BJ (cell line): ENCODE results near the gene NAT8L. TPM values are rescaled to one million over a fixed set of nuclear protein-coding genes. Genes with fewer than 3 reads are reported as not detected.

Experiments
- CTCF ChIA-PET: fragments of 350-600 bp; formaldehyde crosslinking; extraction: SDS; loops from one replicate; lab custom pipeline; 2021; ENCODE audit warnings: antibody characterized with exemption, inconsistent platforms; lab: Yijun Ruan, JAX
- POLR2A ChIA-PET: fragments of 300-600 bp; sonication (Branson Sonifier 250); formaldehyde crosslinking; extraction: SDS; loops from one replicate; lab custom pipeline; 2021; ENCODE audit warnings: antibody characterized with exemption; lab: Charles Lee
- DNase-seq: peaks from one replicate; pipeline ENCODE4 v3.0.0-alpha.2; 2011; ENCODE audit warnings: low read depth
- H3K27me3 ChIP-seq: 2 replicates; pipeline ENCODE4 v1.6.0; 2011; ENCODE audit warnings: low read length; ENCODE audit not compliant: control insufficient read depth, insufficient read depth
- H3K36me3 ChIP-seq: 2 replicates; pipeline ENCODE4 v1.5.1; 2011; ENCODE audit warnings: low read length; ENCODE audit not compliant: control insufficient read depth, insufficient read depth
- H3K4me3 ChIP-seq: 2 replicates; pipeline ENCODE4 v1.5.1; 2011; ENCODE audit warnings: low read depth, mild to moderate bottlenecking, control low read depth, low read length
- polyA plus RNA-seq: library from polyadenylated mRNA; depleted of rRNA; stranded (reverse); fragments of >200 nt; gene quantifications from 2 replicates; pipeline ENCODE4 v1.2.3, GENCODE V29; 2011
- TF ChIP-seq, protein P1 (sequence below): IDR thresholded peaks from 2 replicates; pipeline ENCODE4 v1.5.1; 2011; ENCODE audit warnings: low read depth, mild to moderate bottlenecking, control low read depth, inconsistent platforms, low read length, moderate library complexity; ENCODE audit not compliant: insufficient read depth

The NAT8L gene
- polyA plus RNA-seq, 1 experiment: 0.04 TPM

DNA sequence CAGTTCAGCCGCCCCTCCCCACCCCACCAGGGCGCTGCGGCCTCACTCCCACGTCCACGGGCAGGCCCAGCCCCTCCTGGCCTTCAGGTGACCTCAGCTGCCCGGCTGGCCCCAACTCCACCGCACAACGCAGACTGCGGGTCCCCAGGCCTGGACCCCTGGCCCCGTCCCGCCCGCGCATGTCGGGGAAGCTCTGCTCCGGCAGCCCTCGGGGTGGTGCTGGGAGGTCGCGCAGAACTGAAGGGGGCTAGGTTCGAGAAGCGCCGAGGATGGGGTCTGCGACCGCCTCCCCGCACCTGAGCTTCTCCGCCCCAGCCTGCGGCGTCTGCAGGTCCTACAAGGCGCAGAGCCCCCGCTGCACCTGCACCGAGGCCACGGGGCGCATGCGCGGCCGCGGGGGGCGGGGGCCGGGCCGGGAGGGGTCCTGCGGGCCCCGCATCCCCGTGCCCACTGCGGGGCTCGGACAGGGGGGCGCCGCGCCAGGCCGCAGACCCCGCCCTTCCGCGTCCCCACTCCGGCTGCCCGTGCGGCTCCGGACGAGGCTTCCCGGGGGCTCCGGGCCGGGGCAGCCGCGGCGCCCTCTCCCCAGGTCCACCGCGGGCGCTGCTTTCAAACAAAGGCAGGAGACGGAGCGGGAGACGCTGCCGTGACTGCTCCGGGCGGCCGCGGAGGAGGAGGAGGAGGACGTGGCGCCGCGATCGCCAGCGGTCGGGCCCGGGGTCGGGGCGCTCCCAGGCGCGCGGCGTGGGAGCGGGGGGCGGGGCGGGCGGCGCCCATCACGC is 672 bp upstream of the NAT8L start:
- TF ChIP-seq, protein P1, sequence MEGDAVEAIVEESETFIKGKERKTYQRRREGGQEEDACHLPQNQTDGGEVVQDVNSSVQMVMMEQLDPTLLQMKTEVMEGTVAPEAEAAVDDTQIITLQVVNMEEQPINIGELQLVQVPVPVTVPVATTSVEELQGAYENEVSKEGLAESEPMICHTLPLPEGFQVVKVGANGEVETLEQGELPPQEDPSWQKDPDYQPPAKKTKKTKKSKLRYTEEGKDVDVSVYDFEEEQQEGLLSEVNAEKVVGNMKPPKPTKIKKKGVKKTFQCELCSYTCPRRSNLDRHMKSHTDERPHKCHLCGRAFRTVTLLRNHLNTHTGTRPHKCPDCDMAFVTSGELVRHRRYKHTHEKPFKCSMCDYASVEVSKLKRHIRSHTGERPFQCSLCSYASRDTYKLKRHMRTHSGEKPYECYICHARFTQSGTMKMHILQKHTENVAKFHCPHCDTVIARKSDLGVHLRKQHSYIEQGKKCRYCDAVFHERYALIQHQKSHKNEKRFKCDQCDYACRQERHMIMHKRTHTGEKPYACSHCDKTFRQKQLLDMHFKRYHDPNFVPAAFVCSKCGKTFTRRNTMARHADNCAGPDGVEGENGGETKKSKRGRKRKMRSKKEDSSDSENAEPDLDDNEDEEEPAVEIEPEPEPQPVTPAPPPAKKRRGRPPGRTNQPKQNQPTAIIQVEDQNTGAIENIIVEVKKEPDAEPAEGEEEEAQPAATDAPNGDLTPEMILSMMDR: no peak
- peaks cover 15% of the 10 kb centered on the region for H3K27me3 ChIP-seq
- no peaks in the 10 kb centered on the region for H3K36me3 ChIP-seq
- peak overlapping the region; percentile 18; the same call in 1 of the 2 replicates for H3K4me3 ChIP-seq
- CTCF ChIA-PET: no interaction called here
- DNase-seq: no peak
- POLR2A ChIA-PET: no interaction called here

DNA sequence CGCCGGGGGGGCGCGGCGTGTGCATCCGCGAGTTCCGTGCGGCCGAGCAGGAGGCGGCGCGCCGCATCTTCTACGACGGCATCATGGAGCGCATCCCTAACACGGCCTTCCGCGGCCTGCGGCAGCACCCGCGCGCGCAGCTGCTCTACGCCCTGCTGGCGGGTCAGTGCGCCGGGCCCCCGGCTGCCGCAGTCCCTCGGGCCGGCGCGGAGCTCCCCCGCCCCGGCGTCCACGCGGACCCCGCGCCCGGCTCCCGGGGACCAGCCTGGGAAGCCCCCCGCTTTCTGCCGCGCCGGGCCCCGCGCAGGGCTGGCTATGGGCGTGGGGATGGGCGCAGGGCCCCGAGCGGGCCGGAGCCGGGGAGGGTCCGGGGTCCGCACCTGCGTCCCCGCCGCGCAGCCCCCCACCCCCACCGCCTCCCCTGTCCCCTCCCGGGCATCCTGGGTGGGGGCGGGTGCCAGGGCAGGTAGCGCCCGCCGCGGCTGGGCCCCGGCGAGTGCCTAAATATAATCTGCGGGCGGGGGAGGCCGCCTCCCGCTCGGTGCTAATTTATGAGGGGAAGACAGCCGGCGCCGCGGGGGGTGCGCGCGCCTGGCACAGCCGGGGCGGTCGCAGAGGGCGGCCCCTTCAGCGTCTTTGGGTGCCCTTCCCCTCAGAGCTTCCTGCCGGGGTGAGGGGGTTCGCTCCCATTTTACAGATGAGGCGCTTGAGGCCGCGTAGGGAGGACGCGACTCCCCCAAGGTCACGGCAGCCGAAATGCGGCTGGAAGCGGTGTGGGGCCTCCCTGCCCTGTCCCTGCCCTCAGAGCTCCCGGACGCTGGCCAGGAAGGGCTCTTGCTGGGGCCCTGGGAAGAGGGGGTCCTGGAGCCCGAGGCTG is 837 bp downstream of the NAT8L start:
- DNase-seq: no peak
- TF ChIP-seq, protein P1: no peak
- H3K27me3 ChIP-seq: peaks cover 15% of the 10 kb centered on the region
- H3K36me3 ChIP-seq: no peaks in the 10 kb centered on the region
- POLR2A ChIA-PET: no interaction called here
- CTCF ChIA-PET: no interaction called here
- H3K4me3 ChIP-seq: no peak overlapping the region

DNA sequence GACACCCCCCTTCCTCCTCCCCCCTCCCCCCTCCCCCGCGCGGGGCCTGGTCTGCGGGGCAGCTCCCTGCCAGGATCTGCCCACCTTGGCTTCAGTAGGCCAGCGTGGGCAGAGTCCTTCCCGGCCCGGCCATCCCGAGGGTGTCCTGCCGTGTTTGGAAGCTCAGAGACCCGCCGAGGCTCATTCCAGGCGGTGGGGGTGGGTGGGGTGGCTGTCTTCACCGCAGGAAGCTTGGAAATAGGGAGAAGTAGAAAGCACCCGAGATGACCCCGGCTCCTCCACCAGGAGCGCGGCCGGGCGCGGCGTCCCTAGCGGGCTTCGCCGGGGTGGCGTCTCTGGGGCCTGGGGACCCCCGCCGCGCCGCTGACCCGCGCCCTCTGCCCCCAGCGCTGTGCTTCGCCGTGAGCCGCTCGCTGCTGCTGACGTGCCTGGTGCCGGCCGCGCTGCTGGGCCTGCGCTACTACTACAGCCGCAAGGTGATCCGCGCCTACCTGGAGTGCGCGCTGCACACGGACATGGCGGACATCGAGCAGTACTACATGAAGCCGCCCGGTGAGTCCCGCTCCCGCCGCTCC is 1.6 kb downstream of the NAT8L start:
- no peak for DNase-seq
- ChIA-PET POLR2A (no interaction called here), CTCF (no interaction called here)
- Histone ChIP-seq H3K4me3 (no peak overlapping the region), H3K27me3 (peaks cover 14% of the 10 kb centered on the region), H3K36me3 (no peaks in the 10 kb centered on the region)
- TF ChIP-seq, protein P1: no peak

DNA sequence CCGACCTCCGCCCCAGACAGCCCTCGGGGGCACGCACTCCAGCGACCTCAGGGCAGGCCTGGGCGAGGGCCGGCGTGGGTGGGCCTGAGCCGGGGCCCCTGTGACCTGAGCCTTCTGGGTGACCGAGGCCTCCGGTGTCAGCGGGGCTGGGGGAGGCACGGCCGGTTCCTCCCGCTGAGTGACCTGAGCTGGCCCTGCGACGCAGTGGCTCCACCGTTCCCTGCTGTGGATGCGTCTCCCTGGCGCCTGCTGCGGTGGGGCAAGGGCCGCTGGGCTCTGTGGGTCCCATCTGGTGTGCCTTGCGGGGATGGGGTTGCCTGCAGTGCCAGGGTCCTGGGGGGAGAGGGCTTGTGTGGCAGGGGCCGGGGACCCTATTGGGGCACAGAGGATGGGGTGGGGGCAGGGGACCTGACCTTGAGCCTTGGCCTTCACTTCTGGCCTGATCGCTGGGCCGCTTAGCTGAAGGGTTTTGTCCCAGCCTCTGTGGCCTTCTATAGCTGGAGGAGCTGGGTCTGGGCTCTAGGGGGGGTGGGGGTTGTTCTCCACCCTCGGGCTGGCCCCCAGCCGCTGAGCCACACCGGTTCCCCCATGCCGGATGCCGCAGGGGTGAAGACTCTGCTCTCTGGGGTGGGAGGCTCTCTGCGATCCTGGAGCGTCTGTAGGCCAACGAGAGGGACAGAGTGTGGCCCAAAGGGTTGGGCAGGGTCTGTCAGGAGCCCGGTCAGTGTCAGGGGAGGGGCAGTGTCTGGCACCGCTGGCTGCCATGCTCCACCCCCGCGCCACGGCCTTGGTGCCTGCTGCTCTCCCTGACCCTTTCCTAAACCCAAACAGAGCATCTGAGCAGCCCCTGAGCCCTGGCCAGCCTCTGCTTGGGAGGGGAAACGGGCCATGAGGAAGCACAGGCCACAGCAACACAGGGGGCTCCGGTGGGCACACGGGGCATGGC is 2.3 kb downstream of the NAT8L start:
- DNase-seq: no peak
- Histone ChIP-seq H3K27me3 (peaks cover 11% of the 10 kb centered on the region), H3K4me3 (no peak overlapping the region), H3K36me3 (no peaks in the 10 kb centered on the region)
- TF ChIP-seq, protein P1: no peak
- ChIA-PET CTCF (no interaction called here), POLR2A (no interaction called here)
